EL (cell line): ENCODE measurements around the gene ATE1.
"Not testable (repeated sequence)": the region's sequence is repeated elsewhere in the genome, so short reads cannot be mapped to it uniquely, and the experiment has no call there.

Source experiments
- DNase-seq: peaks from one replicate; pipeline ENCODE4 v3.0.0-alpha.2; 2016

ATE1 gene

GRCh38 chr10:121929585-121930267 lies 1.9 kb upstream of the ATE1 start:
- not testable (repeated sequence) for DNase-seq

GRCh38 chr10:121928528-121928884 lies 675 bp upstream of the ATE1 start:
- peak; percentile 38 for DNase-seq

GRCh38 chr10:121927318-121927840 lies 452 bp downstream of the ATE1 start:
- peak; percentile 58 for DNase-seq

- peak; percentile 33 for DNase-seq
These were observed 1.0 kb downstream of the ATE1 start for GRCh38 chr10:121926671-121927317.

GRCh38 chr10:121926157-121926556 lies 1.7 kb downstream of the ATE1 start:
- DNase-seq = no peak

GRCh38 chr10:121921238-121921931 lies 6.4 kb downstream of the ATE1 start:
- no peak for DNase-seq

GRCh38 chr10:121919666-121920065 lies 8.2 kb downstream of the ATE1 start:
- DNase-seq = no peak

- DNase-seq = not testable (repeated sequence)
These were observed 9.0 kb downstream of the ATE1 start for GRCh38 chr10:121918800-121919199.

GRCh38 chr10:121914661-121915060 lies 13.2 kb downstream of the ATE1 start:
- DNase-seq = no peak

GRCh38 chr10:121911421-121911697 lies 16.5 kb downstream of the ATE1 start:
- no peak for DNase-seq

- peak; percentile 10 for DNase-seq
These were observed 17.0 kb downstream of the ATE1 start for GRCh38 chr10:121910673-121911420.

GRCh38 chr10:121904888-121905287 lies 22.9 kb downstream of the ATE1 start:
- DNase-seq = no peak

- peak; percentile 62 for DNase-seq
These were observed 27.2 kb downstream of the ATE1 start for GRCh38 chr10:121900443-121901174.

GRCh38 chr10:121899727-121900126 lies 28.1 kb downstream of the ATE1 start:
- no peak for DNase-seq

GRCh38 chr10:121891103-121891502 lies 36.7 kb downstream of the ATE1 start:
- DNase-seq = no peak

- DNase-seq = no peak
These were observed 38.6 kb downstream of the ATE1 start for GRCh38 chr10:121889212-121889611.

- DNase-seq = peak; percentile 52
These were observed 40.7 kb downstream of the ATE1 start for GRCh38 chr10:121886997-121887622.

GRCh38 chr10:121886181-121886580 lies 41.6 kb downstream of the ATE1 start:
- DNase-seq = no peak

GRCh38 chr10:121880895-121881294 lies 46.9 kb downstream of the ATE1 start:
- no peak for DNase-seq

GRCh38 chr10:121879476-121879875 lies 48.4 kb downstream of the ATE1 start:
- DNase-seq = no peak

GRCh38 chr10:121873236-121873635 lies 54.6 kb downstream of the ATE1 start:
- DNase-seq = no peak

GRCh38 chr10:121870413-121870812 lies 57.4 kb downstream of the ATE1 start:
- no peak for DNase-seq
